H1 (cell line): Measurements from ENCODE around the gene PTPRF. TPM values are rescaled to one million over a fixed set of nuclear protein-coding genes. Genes with fewer than 3 reads are reported as not detected.

Experiments
- CBX8 ChIP-seq: fragments of 300-800, 300-1000 bp; sonication (generic); IDR thresholded peaks from 2 replicates; pipeline ENCODE4 v1.7.1; 2016; ENCODE audit warnings: low read depth, low read length, borderline replicate concordance
- CHD7 ChIP-seq: fragments of 300-600 bp; sonication (generic); IDR thresholded peaks from 2 replicates; pipeline ENCODE4 v1.7.1; 2012; ENCODE audit warnings: low read length, moderate library complexity, mild to moderate bottlenecking, inconsistent platforms; ENCODE audit not compliant: insufficient replicate concordance
- CTCF ChIP-seq, 3 experiments: IDR thresholded peaks; 1 replicate in 2 of 3; 2 replicates in 1 of 3; pipeline versions ENCODE4 v1.5.1 to v1.6.1; 2011; ENCODE audit warnings: low read length in 3 of 3, mild to moderate bottlenecking in 3 of 3, inconsistent platforms in 2 of 3, low read depth in 1 of 3, moderate library complexity in 1 of 3; ENCODE audit not compliant: insufficient read depth in 1 of 3; ENCODE audit errors: control extremely low read depth in 1 of 3
- FOSL1 ChIP-seq: IDR thresholded peaks from 2 replicates; pipeline ENCODE4 v1.6.1; 2011; ENCODE audit warnings: mild to moderate bottlenecking, low read depth, low read length, moderate library complexity; ENCODE audit not compliant: insufficient read depth
- KDM4A ChIP-seq: IDR thresholded peaks from one replicate; pipeline ENCODE4 v1.7.1; 2012; ENCODE audit warnings: low read depth, mild to moderate bottlenecking, moderate library complexity, low read length, inconsistent platforms; ENCODE audit not compliant: severe bottlenecking
- SRF ChIP-seq: IDR thresholded peaks from 2 replicates; pipeline ENCODE4 v1.6.1; 2011; ENCODE audit warnings: mild to moderate bottlenecking, low read depth, low read length, moderate library complexity
- TEAD4 ChIP-seq: IDR thresholded peaks from 2 replicates; pipeline ENCODE4 v1.6.1; 2012; ENCODE audit warnings: low read depth, low read length, inconsistent platforms, mixed read lengths
- ZNF274 ChIP-seq: IDR thresholded peaks from 2 replicates; pipeline ENCODE4 v1.7.0; 2012; ENCODE audit warnings: low read length, borderline replicate concordance; ENCODE audit errors: extremely low read depth
- polyA plus RNA-seq, 7 experiments: library from polyadenylated mRNA; depleted of rRNA in 3 of 7; stranded (reverse) in 5 of 7; unstranded in 2 of 7; fragments of >200 nt in 5 of 7; fragments of 200-250 nt in 2 of 7; gene quantifications; 1 replicate in 5 of 7; 2 replicates in 1 of 7; 4 replicates in 1 of 7; pipeline versions ENCODE4 v1.2.1 to v1.2.3, GENCODE V29; 2011 to 2013; ENCODE audit warnings: missing spikeins in 2 of 7, mixed read lengths in 2 of 7
- total RNA-seq: library from RNA; stranded (reverse); fragmentation: NEBNext Ultra II Directional; extraction: Animal tissue kit (Norgen Biotek cat#: 25700); gene quantifications from 2 replicates; pipeline ENCODE4 v1.2.1, GENCODE V29; 2021

Gene PTPRF
- total and polyA plus RNA-seq, 2 of the 8 experiments (the other 6 are each of a cell fraction or from before 2014, with no cell fraction given): 136 to 231 TPM

GRCh38 chr1:43590388-43590925, 59.8 kb downstream of the PTPRF start (continued):
- TF ChIP-seq CHD7 (no peak), TEAD4 (peak; percentile 98), SRF (no peak), CBX8 (no peak), FOSL1 (no peak), ZNF274 (no peak), KDM4A (no peak), CTCF (IDR thresholded peaks at IDR 0.05; ENCODE audit: control extremely low read depth in 1 of 3, insufficient read depth in 1 of 3, low read depth in 1 of 3, low read length in 3 of 3) (peak; percentile 53 to 78 (median 63))
- TF ChIP-seq, all 59 proteins: peak for 3
